Astrocyte of the cerebellum (primary cell): Measurements from ENCODE around the gene NSUN3.

Experiments used
- DNase-seq: peaks from one replicate; pipeline ENCODE4 v3.0.0-alpha.2; 2011; ENCODE audit warnings: low read depth
- H3K4me3 ChIP-seq: 2 replicates; pipeline ENCODE4 v1.5.1; 2011; ENCODE audit warnings: mild to moderate bottlenecking, low read depth, low read length, moderate library complexity
- in situ Hi-C: cut with HindIII; loops from 2 replicates; pipeline ENCODE4 v1.10.0; 2017; ENCODE audit warnings: low sequenced_read_pairs
- TF ChIP-seq, protein P1 (sequence below): IDR thresholded peaks from 2 replicates; pipeline ENCODE4 v1.5.1; 2012; ENCODE audit warnings: low read length, low read depth, moderate library complexity, mild to moderate bottlenecking; ENCODE audit errors: missing control alignments

The NSUN3 gene

GRCh38 chr3:94081884-94082283, 19.0 kb downstream of the NSUN3 start:
- no peak for DNase-seq
- H3K4me3 ChIP-seq: no peak overlapping the region
- TF ChIP-seq, protein P1, sequence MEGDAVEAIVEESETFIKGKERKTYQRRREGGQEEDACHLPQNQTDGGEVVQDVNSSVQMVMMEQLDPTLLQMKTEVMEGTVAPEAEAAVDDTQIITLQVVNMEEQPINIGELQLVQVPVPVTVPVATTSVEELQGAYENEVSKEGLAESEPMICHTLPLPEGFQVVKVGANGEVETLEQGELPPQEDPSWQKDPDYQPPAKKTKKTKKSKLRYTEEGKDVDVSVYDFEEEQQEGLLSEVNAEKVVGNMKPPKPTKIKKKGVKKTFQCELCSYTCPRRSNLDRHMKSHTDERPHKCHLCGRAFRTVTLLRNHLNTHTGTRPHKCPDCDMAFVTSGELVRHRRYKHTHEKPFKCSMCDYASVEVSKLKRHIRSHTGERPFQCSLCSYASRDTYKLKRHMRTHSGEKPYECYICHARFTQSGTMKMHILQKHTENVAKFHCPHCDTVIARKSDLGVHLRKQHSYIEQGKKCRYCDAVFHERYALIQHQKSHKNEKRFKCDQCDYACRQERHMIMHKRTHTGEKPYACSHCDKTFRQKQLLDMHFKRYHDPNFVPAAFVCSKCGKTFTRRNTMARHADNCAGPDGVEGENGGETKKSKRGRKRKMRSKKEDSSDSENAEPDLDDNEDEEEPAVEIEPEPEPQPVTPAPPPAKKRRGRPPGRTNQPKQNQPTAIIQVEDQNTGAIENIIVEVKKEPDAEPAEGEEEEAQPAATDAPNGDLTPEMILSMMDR: no peak
- in situ Hi-C loops: no loop called here

DNA sequence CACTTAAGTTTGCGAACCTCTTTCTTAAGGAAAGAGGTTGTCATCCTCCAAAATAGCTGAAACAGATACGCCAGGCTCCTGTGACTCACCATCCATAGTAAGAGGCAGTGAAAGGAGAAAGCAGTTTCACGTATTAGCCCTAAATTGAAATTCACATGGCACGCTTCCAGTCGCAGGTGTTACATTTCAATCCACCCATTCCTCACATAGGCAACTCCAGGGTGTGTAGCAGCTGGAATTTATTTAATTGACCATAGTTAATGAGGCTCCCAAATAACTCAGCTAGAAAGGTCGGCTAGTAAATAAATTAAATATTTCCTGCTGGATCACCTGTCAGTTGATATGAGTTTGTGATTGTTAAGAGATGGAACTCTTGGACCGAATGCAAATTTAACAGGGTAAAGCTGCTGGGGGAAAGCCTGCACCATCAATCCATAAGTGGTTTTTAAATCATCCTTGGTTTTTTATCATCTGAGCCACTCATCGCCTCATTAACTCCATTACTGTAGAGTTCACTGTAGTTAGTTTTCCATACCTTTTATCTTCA, 19.6 kb downstream of the NSUN3 start:
- DNase-seq: no peak
- in situ Hi-C loops: no loop called here
- TF ChIP-seq, protein P1: no peak
- no peak overlapping the region for H3K4me3 ChIP-seq

DNA sequence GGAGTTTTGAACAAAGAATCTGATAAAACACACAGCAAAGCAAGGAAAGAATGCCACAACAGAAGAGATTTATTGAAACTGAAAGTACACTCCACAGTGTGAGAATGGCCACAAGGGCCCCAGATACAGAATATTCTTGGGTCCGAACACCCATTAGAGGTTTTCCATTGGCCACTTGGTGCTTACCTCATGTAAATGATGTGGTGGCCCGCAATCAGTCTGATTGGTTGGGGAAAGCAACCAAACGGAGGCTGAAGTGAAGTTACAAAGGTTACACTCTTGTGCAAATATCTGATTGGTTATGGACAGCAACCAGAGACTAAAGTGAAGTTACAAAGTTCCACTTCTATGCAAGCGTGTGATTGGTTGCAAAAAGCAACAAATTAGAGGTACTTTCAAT, 20.4 kb downstream of the NSUN3 start:
- H3K4me3 ChIP-seq: no peak overlapping the region
- TF ChIP-seq, protein P1: no peak
- in situ Hi-C loops: no loop called here
- DNase-seq: no peak

DNA sequence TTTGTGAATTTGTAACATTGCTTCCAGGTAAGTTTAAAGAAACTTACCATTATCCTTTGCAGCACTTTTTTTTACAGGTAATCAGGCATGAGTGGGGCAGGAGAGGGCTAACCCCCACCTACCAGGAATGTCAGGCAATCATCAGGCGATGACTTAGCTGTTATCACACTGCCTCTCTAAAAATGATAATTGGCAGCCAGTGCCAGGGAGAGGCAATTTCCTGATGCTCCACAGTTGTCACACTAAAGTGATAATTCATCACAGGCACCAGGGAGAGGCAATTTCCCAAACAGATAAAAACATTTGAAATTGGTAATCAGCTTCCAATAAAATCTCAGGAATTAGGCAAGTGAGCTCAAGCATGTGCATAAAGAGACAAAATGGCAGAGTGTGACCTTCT, 26.3 kb downstream of the NSUN3 start:
- no peak for DNase-seq
- H3K4me3 ChIP-seq: no peak overlapping the region
- in situ Hi-C loops: no loop called here
- TF ChIP-seq, protein P1: no peak

DNA sequence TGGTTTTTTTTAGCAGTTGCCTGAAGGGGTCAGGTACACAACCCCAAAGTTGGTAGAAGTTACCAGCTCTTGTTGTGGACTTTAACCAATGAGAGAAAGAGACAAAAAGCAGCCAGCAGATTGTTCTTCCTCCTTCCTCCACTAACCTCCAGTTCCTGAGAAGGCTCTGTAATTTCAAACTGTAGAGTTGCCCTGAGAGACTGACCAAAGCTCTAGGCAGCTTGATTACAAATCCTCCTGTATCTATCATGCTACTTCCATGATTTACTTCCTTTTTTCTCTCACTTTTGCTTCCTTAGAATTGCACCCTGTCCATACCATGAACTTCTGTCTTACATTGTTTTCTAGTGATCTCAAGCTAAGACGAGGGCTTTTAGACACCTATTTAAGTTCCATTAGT, 29.2 kb downstream of the NSUN3 start:
- no peak overlapping the region for H3K4me3 ChIP-seq
- TF ChIP-seq, protein P1: no peak
- in situ Hi-C loops: no loop called here
- no peak for DNase-seq

- no peak for DNase-seq
- in situ Hi-C loops: no loop called here
- TF ChIP-seq, protein P1: no peak
- no peak overlapping the region for H3K4me3 ChIP-seq
Observed at GRCh38 chr3:94093151-94093550, 30.3 kb downstream of the NSUN3 start.

DNA sequence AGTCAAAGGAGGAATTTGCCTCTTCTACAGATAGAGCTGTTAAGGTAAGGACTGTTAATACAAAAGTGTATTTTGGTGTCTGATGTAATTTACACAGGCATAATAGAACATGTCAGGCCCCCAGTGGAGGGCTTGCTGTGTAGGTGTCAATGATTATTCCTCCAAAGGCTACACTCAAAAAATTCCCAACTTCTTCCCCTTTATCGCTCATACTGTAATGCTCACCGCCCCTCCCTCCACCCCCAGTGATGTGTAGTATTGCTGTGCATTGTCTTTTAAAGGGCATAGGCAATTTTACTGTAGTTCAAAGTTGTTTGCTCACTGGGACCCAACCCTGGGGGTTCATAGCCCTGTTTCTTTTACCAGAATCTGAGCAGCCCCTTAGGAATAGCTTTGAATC, 32.2 kb downstream of the NSUN3 start:
- in situ Hi-C loops: no loop called here
- DNase-seq: no peak
- H3K4me3 ChIP-seq: no peak overlapping the region
- TF ChIP-seq, protein P1: no peak
